Activated CD4-positive, alpha-beta T cell treated with anti-CD3 and anti-CD28 coated beads for 48 hours (primary cell): ENCODE data around the gene FBXO24.

Experiments
- DNase-seq: peaks from one replicate; pipeline ENCODE4 v3.0.0-alpha.2; 2020

The FBXO24 gene

GRCh38 chr7:100598425-100598824 lies 12.3 kb downstream of the FBXO24 start:
- DNase-seq: no peak

- DNase-seq: no peak
Observed at GRCh38 chr7:100599911-100600729, 14.0 kb downstream of the FBXO24 start.

- no peak for DNase-seq
Observed at GRCh38 chr7:100600730-100601038, 14.6 kb downstream of the FBXO24 start.

- DNase-seq: no peak
Observed at GRCh38 chr7:100602889-100603725, 17.0 kb downstream of the FBXO24 start.

- DNase-seq: no peak
Observed at GRCh38 chr7:100603726-100604027, 17.5 kb downstream of the FBXO24 start.

GRCh38 chr7:100604028-100604975 lies 18.2 kb downstream of the FBXO24 start:
- DNase-seq: peak; percentile 72

- peak; percentile 61 for DNase-seq
Observed at GRCh38 chr7:100604976-100605911, 19.1 kb downstream of the FBXO24 start.

GRCh38 chr7:100606313-100606712 lies 20.2 kb downstream of the FBXO24 start:
- no peak for DNase-seq

- no peak for DNase-seq
Observed at GRCh38 chr7:100607111-100607510, 21.0 kb downstream of the FBXO24 start.

- DNase-seq: no peak
Observed at GRCh38 chr7:100609958-100610357, 23.8 kb downstream of the FBXO24 start.

GRCh38 chr7:100611983-100612729 lies 26.0 kb downstream of the FBXO24 start, which contains the start of gene MOSPD3:
MOSPD3 (plus strand) TSS chr7:100612540; CDS start chr7:100612792, 252 bp downstream.
- DNase-seq: peak; percentile 99

GRCh38 chr7:100612730-100613390 lies 26.7 kb downstream of the FBXO24 start:
- peak; percentile 23 for DNase-seq

- no peak for DNase-seq
Observed at GRCh38 chr7:100613412-100614175, 27.5 kb downstream of the FBXO24 start.

GRCh38 chr7:100614308-100614861 lies 28.3 kb downstream of the FBXO24 start:
- no peak for DNase-seq

GRCh38 chr7:100620239-100620638 lies 34.1 kb downstream of the FBXO24 start:
- DNase-seq: no peak

GRCh38 chr7:100620804-100621203 lies 34.7 kb downstream of the FBXO24 start:
- DNase-seq: no peak

- DNase-seq: no peak
Observed at GRCh38 chr7:100621554-100621953, 35.4 kb downstream of the FBXO24 start.

- DNase-seq: no peak
Observed at GRCh38 chr7:100623951-100624824, 38.1 kb downstream of the FBXO24 start.
